Hematopoietic multipotent progenitor cell (in vitro differentiated cells): ENCODE data around the gene NIPAL3. TPM values are rescaled to one million over a fixed set of nuclear protein-coding genes. Genes with fewer than 3 reads are reported as not detected.
"Not testable (repeated sequence)": the region's sequence is repeated elsewhere in the genome, so short reads cannot be mapped to it uniquely, and the experiment has no call there.

Experiments
- DNase-seq, 3 donors: peaks; one replicate each; pipeline ENCODE4 v3.0.0-alpha.2; 2011 to 2015; ENCODE audit warnings: low read depth in 2 of 3, low spot score in 2 of 3
- total RNA-seq: library from RNA; depleted of rRNA; stranded (reverse); fragments of >200 nt; gene quantifications from one replicate; pipeline ENCODE4 v1.2.3, GENCODE V29; 2012

The NIPAL3 gene
- total RNA-seq, 1 donor, result 48.7 TPM

DNA sequence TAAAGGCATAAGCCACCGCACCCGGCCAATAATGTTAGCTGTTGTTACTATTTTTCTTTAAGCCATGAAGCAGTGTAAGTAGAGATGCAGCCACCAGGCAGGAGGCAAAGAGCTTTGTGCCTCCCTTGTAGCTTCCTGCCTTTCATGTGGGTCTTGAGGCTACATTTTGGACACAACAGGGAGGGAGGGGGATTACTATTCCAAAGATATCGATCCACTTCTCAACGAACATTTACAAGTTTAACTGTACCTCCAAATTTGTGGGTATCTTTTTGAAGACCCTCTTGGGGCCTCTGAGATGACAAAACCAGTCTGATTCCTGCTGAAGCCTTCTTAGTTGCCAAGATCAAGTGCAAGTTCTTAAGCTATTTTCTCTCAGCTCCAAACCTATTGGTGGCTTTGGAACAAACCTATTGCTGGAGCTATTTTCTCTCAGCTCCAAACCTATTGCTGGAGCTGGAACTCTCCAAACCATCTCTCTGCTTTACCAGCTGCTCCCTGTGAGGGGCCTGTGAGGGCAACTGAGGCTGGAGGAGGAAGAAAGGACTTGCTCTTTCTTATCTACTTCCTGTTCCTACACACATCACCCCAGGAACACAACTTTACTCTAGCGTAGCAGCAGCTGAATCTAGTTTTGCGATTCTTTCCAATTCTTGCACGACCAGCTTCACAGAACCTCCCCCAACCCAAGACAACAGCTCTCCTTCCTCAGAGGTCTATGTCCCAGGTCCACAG, 70.9 kb downstream of the NIPAL3 start:
- no peak for DNase-seq

DNA sequence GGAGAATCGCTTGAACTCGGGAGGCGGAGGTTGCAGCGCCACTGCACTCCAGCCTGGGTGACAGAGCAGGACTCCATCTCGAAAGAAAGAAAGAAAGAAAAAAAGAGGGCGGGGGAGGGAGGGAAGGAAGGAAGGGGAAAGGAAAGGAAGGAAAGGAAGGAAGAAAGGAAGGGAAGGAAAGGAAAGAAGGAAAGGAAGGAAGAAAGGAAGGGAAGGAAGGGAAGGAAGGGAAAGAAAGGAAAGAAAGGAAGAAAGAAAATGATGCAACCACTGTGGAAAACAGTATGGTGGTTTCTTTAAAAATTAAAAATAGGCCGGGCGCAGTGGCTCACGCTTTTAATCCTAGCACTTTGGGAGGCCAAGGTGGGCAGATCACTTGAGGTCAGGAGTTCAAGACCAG, 71.9 kb downstream of the NIPAL3 start:
- DNase-seq, result no peak

DNA sequence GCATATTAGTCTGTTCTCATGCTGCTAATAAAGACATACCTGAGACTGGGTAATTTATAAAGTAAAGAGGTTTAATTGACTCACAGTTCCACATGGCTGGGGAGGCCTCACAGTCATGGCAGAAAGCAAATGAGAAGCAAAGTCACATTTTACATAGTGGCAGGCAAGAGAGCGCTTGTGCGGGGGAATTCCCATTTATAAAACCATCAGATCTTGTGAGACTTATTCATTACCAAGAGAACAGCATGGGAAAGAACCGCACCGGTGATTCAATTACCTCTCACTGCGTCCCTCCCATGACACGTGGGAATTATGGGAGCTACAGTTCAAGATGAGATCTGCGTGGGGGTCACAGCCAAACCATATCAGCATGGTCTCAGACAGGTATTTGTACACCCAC, 72.6 kb downstream of the NIPAL3 start:
- DNase-seq, result not testable (repeated sequence)

DNA sequence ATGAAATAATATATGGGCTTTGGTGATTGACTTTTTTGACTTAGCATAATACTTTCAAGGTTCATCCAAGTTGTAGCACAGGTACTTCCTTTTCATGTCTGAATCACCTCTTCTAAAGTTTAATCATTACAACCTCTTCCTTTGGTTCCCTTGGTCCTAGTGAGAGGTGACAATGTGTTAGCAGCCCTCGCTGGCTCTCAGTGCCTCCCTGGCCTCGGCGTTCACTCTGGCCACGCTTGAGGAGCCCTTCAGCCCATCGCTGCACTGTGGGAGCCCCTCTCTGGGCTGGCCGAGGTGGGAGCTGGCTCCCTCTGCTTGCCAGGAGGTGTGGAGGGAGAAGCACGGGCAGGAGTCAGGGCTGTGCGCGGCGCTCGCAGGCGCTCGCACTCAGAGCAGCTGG, 74.1 kb downstream of the NIPAL3 start:
- DNase-seq, result no peak

DNA sequence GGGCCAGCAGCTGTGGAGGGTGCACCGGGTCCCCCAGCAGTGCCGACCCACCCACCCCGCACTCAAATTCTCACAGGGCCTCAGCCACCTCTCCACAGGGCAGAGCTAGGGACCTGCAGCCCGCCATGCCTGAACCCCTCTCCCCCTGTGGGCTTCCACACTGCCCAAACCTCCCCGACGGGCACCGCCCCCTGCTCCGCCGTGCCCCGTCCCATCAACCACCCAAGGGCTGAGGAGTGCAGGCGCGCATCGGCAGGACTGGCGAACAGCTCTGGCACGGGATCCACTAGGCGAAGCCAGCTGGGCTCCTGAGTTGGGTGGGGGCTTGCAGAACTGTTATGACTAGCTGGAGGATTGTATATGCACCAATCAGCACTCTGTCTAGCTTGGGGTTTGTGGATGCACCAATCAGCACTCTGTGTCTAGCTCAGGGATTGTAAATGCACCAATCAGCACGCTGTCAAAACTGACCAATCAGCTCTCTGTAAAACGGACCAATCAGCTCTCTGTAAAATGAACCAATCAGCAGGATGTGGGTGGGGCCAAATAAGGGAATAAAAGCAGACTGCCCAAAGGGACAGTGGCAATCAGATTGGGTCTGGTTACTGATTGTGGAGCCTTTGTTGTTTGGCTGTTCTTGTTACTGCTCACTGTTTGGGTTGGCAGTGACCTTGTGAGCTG, 74.6 kb downstream of the NIPAL3 start:
- DNase-seq, result no peak

DNA sequence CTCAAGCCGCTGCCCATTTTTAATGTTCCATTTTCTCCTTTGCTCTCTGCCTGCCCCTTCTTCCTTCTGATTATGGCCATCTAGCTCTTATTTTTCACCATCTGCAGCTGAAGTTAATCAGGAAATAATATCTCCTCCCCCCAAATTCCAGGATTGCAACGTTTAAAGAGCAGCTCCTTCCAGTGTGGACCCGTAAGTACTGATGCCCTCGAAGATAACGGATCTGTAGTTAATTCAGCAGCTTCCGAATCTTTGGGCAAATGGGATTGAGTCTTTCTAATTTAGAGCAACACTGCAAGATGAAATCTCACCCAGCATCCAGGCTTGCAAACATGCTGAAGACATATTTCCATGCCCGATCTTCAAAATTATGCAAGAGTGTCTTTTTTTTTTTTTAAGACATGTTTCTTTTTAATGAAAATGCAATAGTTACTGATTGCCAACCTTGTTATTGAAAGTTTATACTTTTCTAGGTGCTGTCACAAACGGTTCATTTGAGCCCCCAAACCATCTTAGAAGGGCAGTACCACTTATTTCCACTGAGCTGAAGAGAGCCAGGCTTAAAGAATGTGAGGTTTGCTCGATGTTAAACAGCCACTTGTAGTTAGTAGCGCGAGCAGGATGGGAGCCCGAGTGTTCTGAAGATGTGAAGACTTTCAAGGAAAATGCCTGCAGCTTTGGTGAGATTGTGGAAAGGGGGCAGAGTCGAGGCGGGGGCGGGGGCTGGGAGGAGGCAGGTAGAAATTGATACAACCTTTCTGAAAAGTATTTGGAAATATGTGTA, 76.2 kb downstream of the NIPAL3 start:
- no peak for DNase-seq

DNA sequence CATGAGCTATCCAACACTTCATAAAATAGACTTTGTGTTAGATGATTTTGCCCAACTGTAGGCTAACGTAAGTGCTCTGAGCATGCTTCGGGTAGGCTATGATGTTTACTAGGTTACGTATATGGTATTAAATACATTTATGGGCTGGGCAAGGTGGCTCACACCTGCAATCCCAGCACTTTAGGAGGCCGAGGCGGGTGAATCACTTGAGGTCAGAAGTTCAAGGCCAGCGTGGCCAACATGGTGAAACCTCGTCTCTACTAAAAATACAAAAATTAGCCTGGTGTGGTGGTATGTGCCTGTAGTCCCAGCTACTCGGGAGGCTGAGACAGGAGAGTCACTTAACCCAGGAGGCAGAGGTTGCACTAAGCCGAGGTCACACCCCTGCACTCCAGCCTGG, 77.3 kb downstream of the NIPAL3 start:
- DNase-seq, result not testable (repeated sequence)

DNA sequence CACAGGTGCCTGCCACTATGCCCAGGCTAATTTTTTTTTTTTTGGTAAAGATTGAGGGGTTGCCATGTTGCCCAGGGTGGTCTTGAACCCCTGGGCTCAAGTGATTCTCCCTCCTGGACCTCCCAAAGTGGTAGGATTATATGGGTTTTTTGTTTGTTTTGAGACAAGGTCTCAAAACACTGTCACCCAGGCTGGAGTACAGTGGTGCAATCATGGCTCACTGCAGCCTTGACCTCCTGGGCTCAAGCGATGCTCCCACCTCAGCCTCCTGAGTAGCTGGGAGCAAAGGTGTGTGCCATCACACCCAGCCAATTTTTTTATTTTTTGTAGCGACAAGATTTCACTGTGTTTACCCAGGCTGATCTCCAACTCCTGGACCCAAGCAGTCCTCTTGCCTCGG, 78.2 kb downstream of the NIPAL3 start:
- no peak for DNase-seq

DNA sequence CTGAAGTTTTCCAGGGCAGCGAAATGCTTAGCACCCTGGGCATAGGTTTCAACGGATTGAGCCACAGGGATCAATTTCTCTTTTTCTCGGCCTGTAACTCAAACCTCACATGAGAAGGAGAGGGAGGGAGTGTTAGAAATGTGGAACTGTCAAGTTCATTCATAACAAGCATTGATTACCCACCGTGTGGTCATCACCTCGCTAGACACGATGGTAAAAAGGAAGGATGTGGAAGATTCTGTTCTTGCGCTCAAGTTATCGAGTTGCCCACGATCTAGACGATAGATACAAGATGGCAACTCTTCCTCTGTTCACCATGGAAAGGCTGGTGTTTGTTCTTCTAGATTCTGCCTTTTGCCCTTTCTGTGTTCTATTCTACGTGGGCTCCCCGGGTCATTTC, 83.0 kb downstream of the NIPAL3 start:
- no peak for DNase-seq

DNA sequence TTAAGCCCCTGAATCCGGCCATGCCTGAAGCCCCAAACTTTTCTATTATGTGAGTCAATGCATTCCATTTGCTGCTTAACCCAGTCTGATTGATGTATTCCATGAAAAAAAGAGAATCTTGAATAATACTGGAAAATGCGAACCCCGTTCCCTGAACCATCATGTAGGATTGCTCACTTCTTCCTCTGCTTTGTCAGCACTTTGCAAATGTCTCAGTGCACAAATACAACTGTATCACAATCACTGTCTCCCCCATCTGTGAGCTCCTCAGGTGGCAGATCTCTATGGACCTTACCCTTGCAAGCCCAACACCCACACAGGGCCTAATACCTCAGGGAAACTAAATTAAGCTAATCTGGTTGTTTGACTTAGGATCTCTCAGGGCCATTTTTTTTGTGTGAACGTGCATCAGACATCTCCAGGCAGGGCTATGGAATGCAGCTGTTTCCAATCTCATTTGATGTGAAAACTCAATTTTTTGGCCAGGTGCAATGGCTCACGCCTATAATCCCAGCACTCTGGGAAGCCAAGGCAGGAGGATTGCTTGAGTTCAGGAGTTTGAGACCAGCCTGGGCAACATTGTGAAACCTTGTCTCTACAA, 84.9 kb downstream of the NIPAL3 start:
- DNase-seq, result no peak

DNA sequence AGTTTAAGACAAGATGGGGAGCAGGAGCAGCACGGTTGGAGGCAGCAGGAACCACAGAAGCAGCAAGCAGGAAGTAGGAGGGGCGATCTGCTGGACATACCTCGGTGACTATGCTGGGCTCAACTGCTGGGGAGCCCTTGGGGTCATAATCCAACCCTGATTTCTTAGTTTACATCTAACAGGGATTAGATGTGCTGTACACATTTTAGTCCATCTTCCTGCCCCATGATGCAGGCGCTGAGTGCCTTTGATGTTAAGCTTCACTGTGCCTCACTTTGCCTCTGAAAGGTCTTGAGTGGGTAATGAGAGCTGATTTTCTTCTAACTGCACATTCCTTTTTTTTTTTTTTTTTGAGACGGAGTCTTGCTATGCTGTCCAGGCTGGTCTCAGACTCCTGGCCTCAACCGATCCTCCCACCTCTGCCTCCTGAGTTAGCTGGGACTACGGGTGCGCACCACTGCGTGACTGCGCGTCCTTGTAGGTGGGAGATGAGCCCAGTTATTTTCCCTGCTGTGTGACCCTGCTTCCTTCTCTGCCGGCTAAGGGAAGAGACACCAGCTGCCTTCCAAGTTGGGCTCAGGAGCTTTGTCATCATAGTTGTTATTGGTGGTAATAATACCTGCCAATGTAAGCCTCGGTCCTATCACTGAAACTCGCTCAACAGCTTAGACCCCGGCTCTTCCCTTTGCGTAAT, 85.9 kb downstream of the NIPAL3 start:
- DNase-seq, result peak in 2 of 3 donors; percentile 34 to 48

DNA sequence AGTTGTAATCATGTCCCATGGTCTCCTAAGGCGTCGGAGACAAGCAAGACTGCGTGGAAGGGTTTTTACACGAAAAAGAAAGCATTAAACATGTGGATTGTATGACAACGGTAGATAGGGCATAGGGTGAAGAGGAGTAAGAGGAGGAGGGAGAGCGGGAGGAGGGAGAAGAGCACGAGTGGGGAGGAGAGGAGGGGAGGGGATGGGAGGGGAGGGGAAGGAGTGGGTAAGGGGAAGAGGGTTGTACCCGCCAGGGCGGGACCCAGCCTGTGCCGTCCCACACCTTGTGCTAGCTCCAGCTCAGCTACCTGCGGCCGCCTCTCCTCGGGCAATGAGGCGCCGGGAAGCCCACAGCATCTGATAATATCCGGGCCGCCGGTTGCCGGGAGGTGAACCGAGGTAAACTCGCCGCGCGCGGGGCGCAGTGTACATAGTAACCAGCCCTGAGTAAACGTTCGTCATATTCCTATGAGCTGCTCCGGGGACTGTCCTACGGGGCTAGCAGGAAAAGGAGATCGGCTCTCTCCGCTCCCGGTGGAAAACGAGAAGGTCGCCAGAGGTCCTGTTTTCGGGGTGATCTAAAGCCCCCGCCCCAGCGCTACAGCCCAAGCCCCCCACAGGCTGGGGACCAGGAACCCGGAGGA, 86.6 kb downstream of the NIPAL3 start:
- peak; percentile 73 to 81 (median 77) for DNase-seq

DNA sequence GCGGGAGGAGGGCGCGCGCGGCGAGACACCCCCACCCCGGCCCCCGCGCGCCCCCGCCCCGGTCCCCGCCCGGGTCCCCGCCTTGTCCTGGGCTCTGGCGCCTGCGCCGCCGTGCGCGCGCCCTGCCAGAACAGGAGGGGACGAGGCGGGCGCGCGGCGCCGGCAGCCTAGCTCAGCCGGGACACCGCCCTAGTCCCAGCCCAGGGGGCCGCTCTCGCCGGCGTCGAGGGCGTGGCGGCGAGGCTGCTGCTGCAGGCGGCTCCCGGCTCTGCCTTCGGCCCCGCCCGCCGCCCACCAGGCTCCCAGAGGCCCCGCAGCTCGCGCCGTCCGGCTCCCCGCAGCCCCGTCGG, 87.1 kb downstream of the NIPAL3 start, which contains the start of gene RCAN3:
Gene RCAN3, plus strand, starts transcription at position 128 of the 350 bp plus-strand sequence. CDS start 11,537 bp downstream, outside the sequence.
- DNase-seq, result peak; percentile 77 to 93 (median 93)

DNA sequence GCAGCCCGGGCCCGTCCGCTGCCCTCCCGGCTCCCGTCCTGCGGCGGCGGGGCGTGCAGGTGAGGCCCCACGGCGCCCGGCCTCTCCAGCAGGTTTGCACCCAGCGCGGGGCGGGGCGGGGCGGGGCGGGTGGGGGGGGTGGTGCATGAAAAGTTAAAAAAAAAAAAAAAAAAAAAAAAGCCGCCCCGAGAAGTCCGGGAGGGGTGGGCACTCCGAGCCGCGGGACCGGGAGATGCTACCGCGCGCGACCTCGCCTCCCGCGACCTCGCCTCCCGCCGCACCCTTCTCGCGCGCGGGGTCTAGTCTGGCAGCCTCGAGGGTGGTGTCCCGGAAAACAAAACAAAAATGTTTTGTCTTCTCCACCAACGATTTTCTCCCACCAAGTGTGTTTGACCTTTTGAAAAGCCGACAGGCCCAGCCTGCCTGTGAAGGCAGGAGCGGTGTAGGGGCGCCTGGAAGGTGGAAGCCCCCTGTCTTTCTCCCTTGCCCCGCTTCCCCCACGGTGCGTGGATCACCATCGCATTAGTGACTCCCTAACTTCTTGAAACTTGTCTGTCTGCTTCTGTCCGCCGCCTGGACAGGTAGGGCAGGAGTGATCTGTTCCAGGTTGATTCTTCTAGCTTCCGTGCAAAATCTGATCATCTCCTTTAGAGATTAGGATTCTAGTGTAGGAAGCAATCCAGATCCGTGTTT, 87.6 kb downstream of the NIPAL3 start:
- peak in 2 of 3 donors; percentile 17 to 27 for DNase-seq

DNA sequence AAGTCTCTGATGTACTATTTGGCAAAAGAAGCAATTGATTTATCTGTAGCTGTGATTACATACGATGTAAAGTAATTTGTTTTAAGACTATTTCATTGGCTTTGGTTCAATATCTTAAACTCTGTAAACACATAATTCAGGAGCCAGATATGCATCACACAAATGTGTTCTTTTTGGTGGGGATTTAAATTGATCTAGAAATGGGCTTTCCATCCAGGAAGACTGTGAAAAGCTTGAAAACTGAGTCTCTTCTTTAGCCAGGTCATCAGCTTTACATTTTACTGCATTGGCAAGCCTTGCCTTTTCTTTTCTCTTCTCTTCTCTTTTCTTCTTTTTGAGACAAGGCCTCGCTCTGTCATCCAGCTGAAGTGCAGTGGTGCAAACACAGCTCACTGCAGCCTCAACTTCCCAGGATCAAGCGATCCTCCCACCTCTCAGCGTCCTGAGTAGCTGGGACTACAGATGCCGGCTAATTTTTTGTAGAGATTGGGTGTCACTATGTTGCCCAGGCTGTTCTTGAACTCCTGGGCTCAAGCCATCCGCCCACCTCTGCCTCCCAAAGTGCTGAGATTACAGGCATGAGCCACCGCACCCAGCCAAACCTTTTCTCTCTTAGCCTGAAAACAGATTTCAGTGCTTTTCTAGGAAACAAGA, 88.4 kb downstream of the NIPAL3 start:
- DNase-seq, result no peak

DNA sequence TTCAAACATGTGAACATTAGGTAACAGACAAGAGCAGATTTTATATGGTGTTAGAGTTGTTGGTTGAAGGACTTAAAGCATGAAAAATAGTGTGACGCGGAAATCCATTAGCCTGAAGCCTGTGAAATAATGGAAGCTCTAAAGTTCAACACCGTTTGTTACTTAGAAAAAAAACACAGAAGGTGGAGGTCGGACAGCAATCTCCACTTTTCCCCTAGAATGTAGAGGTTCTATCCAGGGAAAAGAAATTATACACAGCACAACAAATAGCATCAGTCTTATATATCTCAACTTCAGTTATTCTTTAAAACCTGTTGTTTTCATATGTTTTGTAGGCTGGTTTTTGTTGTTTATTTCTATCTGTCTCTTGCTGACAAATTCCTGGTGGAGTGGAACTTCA, 89.0 kb downstream of the NIPAL3 start:
- DNase-seq, result no peak

DNA sequence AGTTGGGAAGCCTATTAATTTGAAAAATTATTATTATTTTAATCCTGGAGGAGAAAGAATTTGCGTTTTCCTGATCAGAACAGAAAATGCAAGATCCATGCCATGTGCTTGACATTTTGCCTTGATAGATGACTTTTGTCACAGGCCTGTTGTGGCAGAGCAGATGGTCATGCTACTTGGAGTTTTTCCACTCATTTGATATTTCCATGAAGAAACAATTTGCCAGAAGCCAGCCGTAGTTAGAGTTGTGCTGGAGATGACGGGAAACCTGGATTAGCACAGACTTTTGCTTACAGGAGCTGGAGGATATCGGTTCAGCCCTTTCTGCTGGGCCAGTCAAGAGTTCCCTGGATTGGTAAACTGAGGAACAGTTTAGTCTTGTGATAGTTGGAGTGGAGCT, 90.2 kb downstream of the NIPAL3 start:
- no peak for DNase-seq

DNA sequence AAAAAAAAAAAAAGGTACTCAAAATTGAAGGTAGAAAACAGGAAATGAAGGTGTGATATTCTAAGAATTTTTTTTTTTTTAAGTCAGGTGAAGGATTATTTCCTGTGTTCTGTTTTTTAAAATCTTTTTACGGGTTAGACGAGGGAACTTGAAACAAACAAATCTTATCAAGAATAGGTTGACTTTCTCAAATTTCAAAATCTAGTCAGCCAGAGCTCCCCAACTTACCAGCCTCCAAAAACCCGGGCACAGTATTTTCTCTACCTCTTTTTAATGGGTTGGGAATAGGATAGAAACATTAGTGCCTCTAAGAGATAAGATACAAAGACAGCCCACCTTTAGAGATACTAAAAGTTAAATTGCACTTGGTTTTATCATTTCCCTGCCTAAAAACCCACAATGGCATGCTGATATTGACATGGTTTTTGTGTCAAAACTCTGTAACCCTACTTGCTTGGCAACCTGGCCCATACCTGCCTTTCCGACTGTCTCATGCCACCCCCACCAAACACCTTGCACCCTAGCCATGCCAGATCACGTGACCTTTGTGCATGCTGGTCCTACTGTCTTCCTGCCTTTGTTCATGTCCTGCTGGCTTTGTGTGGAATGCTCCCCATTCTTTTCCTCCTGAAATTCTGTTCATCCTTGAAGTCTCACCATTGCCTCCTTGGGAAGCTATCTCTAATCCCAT, 91.2 kb downstream of the NIPAL3 start:
- DNase-seq, result no peak
